Measurements from ENCODE around the gene ABCF2.

The ABCF2 gene

DNA sequence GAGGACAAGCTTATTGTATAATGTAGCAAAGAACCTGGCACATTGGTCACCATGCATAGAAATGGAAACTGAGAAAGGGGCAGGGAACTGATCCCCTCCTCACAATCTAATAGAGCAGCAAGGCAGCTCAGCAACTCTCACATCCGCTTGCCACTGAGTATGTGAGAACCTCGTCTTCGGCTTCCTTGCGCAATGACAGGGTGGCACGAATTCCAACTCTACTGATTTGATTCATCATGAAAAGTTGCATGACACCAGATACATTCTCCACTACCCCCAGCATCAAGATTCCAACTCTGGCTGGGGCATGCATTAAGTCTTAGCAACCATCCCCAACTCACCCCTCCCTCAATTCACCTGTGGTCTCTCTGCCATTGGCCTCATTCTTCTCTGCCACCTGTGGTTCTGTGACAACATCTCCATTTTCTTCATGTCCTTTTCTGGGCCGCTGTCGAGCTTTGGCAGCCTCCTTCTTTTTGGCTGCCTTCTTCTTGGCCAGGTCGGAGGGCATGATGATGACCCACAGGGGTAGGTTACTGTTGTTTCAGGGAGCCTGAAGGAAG is 976 bp downstream of the ABCF2 start:
- no peak for DNase-seq (ENCODE audit: low read depth in 3 of 3)

DNA sequence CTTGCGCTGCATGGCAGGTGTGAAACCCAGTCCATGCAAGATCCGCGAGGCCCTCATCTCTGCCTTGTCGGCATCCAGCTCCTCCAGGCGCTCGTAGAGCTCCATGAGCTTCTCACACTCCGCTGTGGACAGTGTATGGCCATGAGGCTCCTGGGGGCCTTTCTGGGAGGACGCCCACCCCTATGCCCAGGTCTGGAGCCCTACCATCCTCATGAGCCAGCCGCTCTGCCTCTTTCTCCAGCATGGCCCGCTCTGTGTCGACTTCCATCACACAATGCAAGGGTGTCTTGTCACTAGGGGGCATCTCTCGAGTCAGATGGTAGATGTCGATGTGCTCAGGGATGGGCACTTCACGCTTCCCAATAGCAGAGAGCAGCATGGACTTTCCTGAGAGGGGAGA is 3.3 kb downstream of the ABCF2 start:
- DNase-seq (ENCODE audit: low read depth in 3 of 3) = no peak

DNA sequence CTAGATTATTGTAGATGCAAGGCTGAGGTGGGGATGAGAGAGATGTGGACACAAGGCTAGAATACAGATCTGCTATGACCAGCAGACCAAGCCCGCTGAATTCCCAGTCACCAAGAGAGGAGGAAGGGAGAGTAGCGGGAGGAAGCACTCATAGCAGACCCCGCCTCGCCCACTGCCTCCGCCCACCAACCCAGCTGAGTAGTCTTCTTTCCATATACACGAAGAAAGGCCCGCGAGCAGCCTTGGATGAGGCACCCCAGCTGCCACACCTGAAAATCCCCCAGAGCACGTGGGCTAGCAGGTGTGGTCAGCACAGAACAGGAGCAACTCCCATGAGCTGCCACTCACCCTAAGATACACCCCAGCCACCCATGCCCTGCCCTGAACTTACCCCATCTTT is 8.8 kb downstream of the ABCF2 start:
- DNase-seq (ENCODE audit: low read depth in 3 of 3) = no peak

DNA sequence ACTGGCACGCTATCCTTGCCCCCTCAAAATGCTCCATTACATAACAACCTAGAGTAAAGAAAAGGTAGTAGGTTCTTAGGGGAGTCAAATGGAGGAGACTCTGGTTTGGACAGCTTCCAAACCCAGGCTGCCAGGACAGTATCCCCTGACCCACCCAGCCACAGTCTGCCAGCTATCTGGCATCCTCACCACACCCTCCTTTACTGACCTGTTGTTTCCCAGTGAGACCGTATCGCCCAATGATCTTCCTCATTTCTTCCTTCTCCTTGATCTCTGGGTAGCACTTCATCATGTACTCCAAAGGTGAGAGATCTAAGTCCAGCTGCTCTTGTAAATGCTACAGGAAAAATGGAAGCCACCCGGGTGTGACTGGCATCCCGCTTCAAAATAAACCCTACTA is 11.6 kb downstream of the ABCF2 start:
- DNase-seq (ENCODE audit: low read depth in 3 of 3) = no peak

DNA sequence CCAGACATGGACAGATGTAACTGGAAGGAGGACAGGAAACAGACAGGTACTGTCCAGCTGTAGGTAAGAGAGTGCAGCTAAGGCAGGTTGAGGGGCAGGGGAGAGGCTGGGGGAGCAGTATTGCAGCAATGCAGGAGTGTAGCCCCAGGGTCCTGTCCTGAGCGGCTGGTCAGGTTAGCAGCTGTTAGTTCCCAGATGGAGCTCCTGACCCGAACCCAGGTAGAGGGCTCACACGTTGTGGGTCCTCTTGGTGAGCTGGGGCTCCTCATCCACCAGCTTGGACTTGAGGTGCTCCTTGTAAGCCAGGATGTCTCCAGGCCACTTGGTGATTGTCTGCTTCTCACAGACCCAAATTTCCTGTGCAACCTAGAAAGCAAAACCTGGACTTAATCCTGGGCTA is 13.2 kb downstream of the ABCF2 start:
- DNase-seq (ENCODE audit: low read depth in 3 of 3) = no peak

DNA sequence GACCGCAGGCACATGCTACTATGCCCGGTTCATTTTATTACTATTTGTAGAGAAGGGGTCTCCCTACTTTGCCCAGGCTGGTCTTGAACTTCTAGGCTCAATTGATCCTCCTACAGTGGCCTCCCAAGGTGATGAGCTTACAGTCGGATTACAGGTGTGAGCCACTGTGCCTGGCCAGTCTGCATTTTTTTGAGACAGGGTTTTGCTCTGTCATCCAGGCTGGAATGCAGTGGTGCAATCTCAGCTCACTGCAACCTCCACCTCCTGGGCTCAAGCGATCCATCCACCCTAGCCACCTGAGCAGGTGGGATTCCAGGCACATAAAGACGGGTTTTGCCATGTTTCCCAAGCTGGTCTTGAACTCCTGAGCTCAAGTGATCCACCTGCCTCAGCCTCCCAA is 14.4 kb downstream of the ABCF2 start:
- no peak for DNase-seq (ENCODE audit: low read depth in 3 of 3)

DNA sequence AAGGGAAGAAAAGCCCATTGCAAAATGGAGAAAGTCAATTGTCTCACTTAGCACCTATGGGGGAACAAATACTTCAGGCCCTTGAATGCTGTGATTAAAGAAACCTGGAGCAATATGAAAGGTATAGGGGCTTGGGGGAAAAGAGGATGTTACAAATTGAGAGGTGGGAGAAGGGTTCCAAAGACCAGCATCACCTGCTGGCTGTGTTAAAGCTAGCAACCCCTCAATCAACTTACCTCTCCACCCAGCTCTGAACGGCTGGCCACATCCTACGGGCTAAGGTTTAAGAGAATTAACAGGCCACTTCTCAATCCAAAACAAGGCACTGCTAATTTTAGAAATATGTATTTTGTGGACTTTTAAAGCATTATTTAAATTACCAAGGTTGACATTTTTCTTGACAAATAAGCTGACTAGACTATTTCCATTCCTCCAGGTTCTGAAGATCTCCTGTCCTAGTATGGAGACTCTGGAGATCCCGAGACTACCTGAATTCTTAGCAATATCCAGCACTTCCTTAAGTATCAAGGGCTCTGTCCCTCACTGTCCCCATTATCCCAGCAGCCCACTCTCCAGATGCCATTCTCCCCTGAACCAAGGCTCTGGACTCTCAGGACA is 15.7 kb downstream of the ABCF2 start:
- DNase-seq (ENCODE audit: low read depth in 3 of 3) = no peak

DNA sequence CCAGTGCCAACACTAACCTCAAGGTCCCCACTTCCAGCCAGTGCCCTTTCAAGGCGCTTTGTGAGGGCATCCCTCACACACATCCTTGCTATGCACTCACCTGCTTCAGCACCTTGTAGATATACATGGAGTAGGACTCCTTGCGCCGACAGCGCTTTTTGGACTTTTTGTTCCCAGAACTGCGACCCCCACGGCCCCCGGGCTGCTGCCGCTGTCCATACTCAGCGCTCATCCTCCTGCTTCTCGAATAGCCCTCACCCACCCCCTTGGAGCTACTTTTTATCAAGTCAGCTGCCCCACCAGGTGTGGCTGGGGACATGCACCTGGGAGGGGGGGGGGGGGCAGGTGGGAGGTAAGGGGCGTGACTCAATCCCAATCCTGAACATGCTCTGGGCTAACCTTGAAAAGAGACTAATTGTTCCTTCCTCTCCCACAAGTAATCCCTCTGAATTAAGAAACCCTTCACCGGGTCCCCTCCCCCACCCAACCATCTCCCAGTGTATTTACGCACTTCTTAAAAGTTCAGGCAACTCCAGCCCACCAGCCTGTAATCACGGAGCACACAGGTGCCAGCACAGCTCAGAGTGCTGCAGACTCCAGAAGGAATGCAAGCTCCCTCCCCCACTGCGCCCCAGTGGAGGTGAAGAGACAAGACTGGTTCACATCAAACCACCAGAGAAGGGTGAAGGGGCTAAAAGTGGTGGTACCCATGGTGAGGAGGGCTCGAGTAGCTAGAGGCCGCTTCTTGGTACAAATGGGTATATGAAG is 16.7 kb downstream of the ABCF2 start, which contains the start of gene H2BK1:
H2BK1 (minus strand) TSS at position 402 of the 768 bp plus-strand sequence; CDS start at position 232, 170 bp downstream.
- DNase-seq (ENCODE audit: low read depth in 3 of 3) = no peak

DNA sequence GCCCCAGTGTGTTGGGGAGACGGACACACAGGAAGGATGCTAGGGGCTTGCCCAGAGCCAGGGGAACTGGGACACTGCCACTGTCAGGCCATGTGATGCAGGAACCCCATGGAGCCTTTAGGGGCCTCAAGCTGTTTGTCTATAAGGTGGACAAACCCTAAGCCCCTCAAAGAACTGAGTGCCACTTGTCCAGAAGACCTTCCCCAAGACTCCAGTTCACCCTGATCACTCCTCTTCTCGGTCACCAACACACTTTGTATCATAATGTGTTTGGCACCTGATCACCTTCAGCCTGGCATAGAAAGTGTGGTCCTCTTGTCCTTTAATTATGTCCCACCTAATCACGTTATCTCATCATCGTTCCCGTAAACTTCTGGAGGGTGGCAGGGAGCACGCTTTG is 17.4 kb downstream of the ABCF2 start:
- DNase-seq (ENCODE audit: low read depth in 3 of 3) = no peak

DNA sequence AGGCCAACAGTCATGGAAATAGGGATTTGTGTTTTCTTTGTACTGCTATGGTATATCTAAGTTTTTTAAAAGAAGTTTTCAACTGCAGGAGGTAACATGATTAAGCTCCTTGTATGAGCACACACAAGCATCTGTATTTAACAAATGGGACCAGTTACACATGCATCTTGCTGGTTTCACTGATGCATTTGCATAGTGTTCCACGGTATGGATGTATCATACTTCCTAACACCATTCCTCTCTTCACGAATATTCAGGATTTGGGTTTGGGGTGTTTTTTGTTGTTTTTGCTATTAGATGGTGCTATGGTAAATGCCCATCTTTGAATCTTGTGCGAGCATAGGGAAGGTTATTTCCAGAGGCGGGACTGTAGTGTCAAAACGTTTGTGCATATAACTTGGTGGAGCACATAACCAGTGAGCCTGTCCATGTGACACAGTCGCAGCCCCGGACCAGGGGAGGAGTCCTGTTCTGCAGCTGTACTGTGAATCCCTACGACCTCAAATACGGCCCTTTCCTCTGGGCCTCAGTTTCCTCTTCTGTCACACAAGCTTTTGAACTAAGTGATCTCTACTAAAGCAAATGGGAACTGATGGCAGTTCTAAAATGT is 18.6 kb downstream of the ABCF2 start:
- DNase-seq (ENCODE audit: low read depth in 3 of 3) = no peak

DNA sequence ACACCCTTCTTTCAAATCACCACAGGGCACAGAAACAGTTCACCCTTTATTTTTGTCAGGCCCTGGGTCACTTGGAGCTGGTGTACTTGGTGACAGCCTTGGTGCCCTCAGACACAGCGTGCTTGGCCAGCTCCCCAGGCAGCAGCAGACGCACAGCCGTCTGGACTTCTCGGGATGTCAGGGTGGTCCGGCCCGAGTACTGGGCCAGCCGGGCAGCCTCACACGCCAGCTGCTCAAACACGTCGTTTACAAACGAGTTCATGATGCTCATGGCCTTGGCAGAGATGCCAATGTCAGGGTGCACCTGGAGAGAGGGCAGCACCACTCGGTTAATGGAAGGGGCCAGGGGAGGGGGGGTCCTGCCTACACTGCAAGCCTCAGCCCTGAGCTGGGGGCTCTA is 19.2 kb downstream of the ABCF2 start:
- no peak for DNase-seq (ENCODE audit: low read depth in 3 of 3)

DNA sequence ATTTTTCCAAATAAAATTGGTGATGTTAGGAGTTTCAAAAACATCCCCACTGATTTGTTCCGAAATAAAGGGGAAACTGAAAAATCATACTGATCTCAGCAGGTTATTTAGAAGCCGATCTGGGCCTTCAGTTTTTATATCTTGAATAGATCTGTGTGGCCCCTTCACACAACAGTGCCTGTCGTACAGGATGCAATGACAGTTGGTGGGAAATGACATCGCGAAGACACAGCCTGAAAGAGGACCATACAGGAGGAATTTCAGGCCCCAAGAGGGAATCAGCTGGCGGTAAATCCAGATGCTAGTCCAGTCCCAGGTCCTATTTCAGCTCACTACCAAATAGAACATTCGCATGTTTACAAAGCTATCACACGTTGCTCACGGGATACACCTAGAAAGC is 19.7 kb downstream of the ABCF2 start:
- no peak for DNase-seq (ENCODE audit: low read depth in 3 of 3)

DNA sequence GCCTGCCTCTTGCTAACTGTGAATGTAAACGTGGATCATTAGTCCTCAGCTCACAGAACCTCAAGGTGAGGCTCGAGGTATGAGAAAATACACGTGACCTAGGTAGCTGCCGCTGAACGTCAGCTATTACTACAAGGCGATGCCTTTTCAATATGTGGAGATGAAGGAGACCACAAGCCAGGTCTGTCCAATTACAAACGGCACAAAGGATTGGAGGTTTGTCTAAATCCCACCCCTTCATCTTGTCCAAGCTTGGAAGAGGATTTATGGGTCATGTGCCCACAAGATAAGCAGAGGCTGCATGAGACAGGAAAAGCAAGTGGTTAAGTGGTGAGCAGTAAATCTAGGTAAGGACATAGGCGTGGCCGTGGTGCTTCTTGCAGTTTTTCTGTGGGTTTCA is 20.1 kb downstream of the ABCF2 start:
- DNase-seq (ENCODE audit: low read depth in 3 of 3) = no peak

DNA sequence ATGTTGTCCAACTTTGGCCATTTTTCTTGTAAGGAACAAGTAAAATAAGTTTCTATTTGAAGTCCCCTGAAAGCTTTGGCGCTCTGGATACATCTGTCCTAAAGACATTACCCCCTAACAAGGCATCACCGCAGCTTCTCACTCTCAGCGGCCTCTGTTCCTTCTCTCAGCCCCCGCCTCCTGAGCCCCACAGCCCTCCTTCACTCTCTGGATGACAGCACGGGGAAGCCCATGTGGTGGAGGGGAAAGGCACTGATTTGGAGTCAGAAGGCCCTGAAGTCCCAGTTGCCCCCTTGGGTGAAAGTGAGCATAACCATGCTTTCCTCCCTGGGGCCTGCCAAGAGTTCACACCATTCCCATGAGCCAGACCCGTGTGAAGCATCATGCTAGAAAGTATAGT is 21.3 kb downstream of the ABCF2 start:
- no peak for DNase-seq (ENCODE audit: low read depth in 3 of 3)

DNA sequence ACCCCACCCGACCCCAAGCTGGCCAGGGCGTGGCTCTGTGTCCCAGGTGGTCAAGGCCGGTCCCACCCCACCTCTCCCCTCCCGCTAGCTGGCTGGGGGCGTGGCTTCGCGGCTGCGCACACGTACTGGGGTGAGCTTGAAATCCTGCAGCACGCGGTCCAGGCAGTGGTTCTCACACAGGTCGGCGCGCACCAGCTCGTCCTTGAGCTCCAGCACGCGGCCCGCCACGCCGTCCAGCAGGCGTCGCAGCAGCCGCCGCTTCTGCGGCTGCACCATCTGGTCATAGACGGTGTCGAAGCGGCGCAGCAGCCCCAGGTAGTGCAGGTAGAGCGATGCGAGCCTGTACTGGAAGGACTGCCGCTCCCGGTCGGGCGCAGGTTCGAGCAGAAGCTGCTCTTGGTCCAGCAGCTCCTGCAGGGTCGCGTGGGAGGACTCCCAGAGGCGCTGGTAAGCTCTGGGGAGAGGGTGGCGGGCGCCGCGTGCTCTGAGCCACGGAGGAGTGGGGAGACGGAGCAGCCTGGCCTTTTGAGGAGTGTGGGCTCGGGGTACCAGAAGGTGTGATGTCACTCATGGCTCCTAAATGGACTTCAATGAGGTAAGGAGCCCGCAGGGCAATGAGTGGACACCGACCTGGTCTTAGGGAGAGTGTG is 22.5 kb downstream of the ABCF2 start:
- DNase-seq (ENCODE audit: low read depth in 3 of 3) = no peak

DNA sequence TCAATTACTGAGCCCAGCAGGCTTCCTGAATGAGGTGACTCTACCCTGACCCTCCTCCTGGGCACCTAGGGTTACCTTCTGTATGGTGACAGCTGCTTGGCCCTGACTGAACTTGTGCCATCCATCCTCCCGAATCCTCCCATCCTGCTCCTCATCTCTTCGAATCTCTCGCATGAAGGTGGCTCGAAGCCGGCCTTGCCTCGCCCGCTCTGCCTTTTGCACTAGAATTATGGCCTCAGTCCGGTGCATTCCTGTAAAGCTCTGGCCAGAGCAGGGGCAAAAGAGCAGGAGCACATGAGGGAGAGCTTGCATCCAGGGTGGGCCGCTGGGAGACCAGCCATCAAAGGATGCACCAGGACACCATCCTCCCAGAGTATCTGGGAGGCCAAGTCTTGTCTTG is 24.2 kb downstream of the ABCF2 start:
- DNase-seq (ENCODE audit: low read depth in 3 of 3) = no peak

DNA sequence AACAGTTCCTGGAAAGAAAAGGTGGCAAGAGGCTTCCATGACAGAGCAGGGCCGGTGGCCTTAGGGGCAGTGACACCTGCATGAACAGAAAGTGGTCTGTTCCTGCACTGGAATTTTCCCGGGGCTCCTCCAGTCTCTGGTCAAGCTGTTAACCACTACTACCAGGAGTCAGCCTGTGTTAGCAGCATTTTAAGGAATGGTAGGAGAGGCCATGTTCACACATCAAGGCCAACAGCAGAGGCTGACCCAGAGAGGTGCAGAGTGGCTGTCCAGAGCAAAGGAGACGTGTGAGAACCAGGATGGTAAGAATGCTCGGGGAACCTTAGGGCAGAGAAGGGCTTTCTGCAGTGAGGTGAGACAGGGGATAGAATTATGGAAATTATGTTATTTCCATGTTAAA is 25.3 kb downstream of the ABCF2 start:
- no peak for DNase-seq (ENCODE audit: low read depth in 3 of 3)

DNA sequence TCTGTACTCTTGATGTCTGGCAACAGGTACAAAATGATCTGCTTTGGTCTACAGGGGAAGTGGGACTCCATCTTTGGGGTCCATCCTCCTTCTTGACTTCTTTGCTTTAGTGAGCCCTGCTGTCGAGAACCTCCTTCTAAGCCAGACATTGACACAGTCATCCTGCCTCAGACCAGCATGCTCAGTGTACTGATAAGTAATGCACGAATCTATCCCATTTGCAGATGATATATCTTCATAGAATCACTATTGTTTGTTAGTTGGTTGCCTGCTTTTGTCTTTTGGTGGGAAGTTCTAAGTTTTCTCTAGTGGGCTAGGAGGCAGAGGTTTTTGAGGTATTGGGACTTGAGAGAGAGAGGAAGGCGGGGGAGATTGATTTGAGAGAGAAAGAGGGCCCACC is 25.7 kb downstream of the ABCF2 start:
- no peak for DNase-seq (ENCODE audit: low read depth in 3 of 3)

DNA sequence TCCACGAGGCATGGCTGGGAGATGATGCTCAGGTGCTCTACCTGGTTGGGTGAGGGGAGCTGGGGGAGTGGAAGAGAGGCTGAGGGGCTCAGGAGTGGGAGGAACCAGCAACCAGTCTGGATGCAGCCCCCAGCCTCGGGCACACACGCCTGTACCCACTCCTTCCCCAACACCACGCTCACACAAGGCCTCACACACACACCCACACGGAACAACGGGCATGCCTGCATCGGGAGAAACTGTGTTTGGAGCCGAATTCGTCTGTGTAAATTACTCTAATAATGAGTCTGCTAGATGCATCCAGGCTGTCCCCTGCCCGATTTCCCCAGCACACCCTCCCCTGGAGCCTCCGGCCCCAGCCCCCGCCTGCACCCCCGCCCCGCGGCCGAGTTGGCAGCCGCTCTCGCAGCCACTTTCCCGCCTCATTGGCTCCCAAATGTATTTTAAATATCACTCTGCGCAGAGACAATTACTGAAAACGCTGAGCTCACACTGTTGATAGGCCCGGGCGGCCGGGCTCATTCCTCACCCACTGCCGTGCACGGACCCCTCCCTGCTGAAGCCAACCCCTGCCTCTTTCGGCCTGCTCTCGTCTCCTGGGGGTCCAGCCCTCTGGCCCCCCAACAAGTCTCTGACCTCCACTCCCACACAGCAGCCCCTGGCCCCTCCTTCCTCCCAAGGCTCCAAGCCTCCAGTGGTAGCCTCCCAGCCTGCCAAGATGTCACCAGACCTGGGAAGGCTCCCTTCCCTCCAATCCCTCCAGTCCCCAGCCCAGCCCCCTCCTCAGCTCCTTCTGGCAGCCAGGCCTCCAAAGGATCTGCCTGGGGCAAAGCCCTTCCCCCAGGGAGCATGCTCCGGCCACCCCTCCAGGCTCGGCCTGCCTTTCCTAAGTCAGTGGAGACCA is 27.8 kb downstream of the ABCF2 start:
- no peak for DNase-seq (ENCODE audit: low read depth in 3 of 3)

DNA sequence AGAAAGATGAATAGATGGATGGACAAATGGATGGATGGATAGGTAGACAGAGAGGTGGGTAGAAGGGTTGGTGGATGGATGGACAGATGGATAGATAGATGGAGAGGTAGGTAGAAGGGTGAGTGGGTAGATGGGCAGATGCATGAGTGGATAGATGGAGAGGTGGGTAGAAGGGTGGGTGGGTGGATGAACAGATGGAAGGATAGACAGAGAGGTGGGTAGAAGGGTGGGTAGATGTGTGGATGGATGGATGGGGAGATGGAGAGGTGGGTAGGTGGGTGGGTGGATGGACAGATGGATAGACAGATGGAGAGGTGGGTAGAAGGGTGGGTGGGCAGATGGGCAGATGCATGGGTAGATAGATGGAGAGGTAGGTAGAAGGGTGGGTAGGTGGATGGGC is 29.1 kb downstream of the ABCF2 start:
- DNase-seq (ENCODE audit: low read depth in 3 of 3) = no peak
